ENCODE results near the gene MFAP3L.

MFAP3L gene

GRCh38 chr4:169987327-169988228 lies 38.6 kb downstream of the MFAP3L start:
- TF ChIP-seq FOXP2 (optimal IDR thresholded peaks at IDR 0.05; ENCODE audit: borderline replicate concordance, extremely low read depth, extremely low read length, insufficient read depth) (no peak), TAF1 (IDR thresholded peaks at IDR 0.05; ENCODE audit: borderline replicate concordance, insufficient read depth, low read length) (no peak), SIN3A (IDR thresholded peaks at IDR 0.05; ENCODE audit: borderline replicate concordance, insufficient read depth, low read length) (no peak), POLR2AphosphoS5 (IDR thresholded peaks at IDR 0.05; ENCODE audit: low read depth, low read length) (no peak), REST (IDR thresholded peaks at IDR 0.05; ENCODE audit: insufficient read depth in 1 of 2, low read depth in 2 of 2, low read length in 2 of 2) (no peak)

GRCh38 chr4:169986369-169986768 lies 39.8 kb downstream of the MFAP3L start:
- no peak for TF ChIP-seq SIN3A (IDR thresholded peaks at IDR 0.05; ENCODE audit: borderline replicate concordance, insufficient read depth, low read length)
- no peak for TF ChIP-seq FOXP2 (optimal IDR thresholded peaks at IDR 0.05; ENCODE audit: borderline replicate concordance, extremely low read depth, extremely low read length, insufficient read depth)
- no peak for TF ChIP-seq POLR2AphosphoS5 (IDR thresholded peaks at IDR 0.05; ENCODE audit: low read depth, low read length)
- no peak for TF ChIP-seq TAF1 (IDR thresholded peaks at IDR 0.05; ENCODE audit: borderline replicate concordance, insufficient read depth, low read length)
- no peak for TF ChIP-seq REST (IDR thresholded peaks at IDR 0.05; ENCODE audit: insufficient read depth in 1 of 2, low read depth in 2 of 2, low read length in 2 of 2)

GRCh38 chr4:169985881-169986280 lies 40.3 kb downstream of the MFAP3L start:
- TF ChIP-seq FOXP2 (optimal IDR thresholded peaks at IDR 0.05; ENCODE audit: borderline replicate concordance, extremely low read depth, extremely low read length, insufficient read depth) (no peak), POLR2AphosphoS5 (IDR thresholded peaks at IDR 0.05; ENCODE audit: low read depth, low read length) (no peak), SIN3A (IDR thresholded peaks at IDR 0.05; ENCODE audit: borderline replicate concordance, insufficient read depth, low read length) (no peak), REST (IDR thresholded peaks at IDR 0.05; ENCODE audit: insufficient read depth in 1 of 2, low read depth in 2 of 2, low read length in 2 of 2) (no peak), TAF1 (IDR thresholded peaks at IDR 0.05; ENCODE audit: borderline replicate concordance, insufficient read depth, low read length) (no peak)

GRCh38 chr4:169984745-169985144 lies 41.5 kb downstream of the MFAP3L start:
- TF ChIP-seq REST (IDR thresholded peaks at IDR 0.05; ENCODE audit: insufficient read depth in 1 of 2, low read depth in 2 of 2, low read length in 2 of 2): no peak
- TF ChIP-seq SIN3A (IDR thresholded peaks at IDR 0.05; ENCODE audit: borderline replicate concordance, insufficient read depth, low read length): no peak
- TF ChIP-seq TAF1 (IDR thresholded peaks at IDR 0.05; ENCODE audit: borderline replicate concordance, insufficient read depth, low read length): no peak
- no peak for TF ChIP-seq FOXP2 (optimal IDR thresholded peaks at IDR 0.05; ENCODE audit: borderline replicate concordance, extremely low read depth, extremely low read length, insufficient read depth)
- no peak for TF ChIP-seq POLR2AphosphoS5 (IDR thresholded peaks at IDR 0.05; ENCODE audit: low read depth, low read length)

Data from PFSK-1 (cell line).